ENCODE data around the gene P4HA3. TPM values are rescaled to one million over a fixed set of nuclear protein-coding genes. Genes with fewer than 3 reads are reported as not detected.

P4HA3 gene
- total and polyA plus RNA-seq, 4 donors = 0.07 to 0.59 (median 0.33) TPM

DNA sequence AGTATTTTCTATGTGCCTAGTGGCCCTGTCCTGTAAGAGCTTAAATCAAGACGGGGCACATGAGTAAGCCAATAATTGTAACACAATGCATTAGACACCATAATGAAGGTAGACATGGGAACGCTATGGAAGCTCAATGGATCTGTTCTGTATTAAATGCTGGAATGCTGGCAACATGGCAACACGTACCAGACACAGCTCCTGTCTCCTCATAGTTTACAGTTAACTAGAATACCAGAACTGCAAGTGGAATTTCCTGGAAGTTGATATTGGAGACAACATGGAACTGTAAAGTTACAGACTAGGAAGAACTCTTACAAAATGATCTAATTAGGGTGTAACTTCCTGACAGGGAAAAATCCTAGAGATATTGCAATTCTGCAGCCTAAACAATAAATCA lies 12.4 kb downstream of the P4HA3 start:
- no peak for DNase-seq (ENCODE audit: low spot score)
- Histone ChIP-seq H3K4me1 (ENCODE audit: control insufficient read depth in 4 of 4, insufficient read depth in 4 of 4, low read length in 3 of 4) (no peaks in the 10 kb centered on the region), H3K9me3 (ENCODE audit: control insufficient read depth in 4 of 4, low read length in 3 of 4) (no peaks in the 10 kb centered on the region), H3K4me3 (ENCODE audit: low read depth in 1 of 3, low read length in 3 of 3) (no peak overlapping the region), H3K27me3 (ENCODE audit: control insufficient read depth in 4 of 4, insufficient read depth in 4 of 4, low read length in 3 of 4) (peaks cover 0 to 4% (median 0%) of the 10 kb centered on the region in 4 donors), H3K36me3 (ENCODE audit: control insufficient read depth in 4 of 4, insufficient read depth in 3 of 4, low read depth in 1 of 4, low read length in 3 of 4) (no peaks in the 10 kb centered on the region), H3K27ac (ENCODE audit: low read depth in 1 of 2, low read length in 2 of 2) (no peak overlapping the region), H3K9ac (ENCODE audit: low read depth in 1 of 2, low read length in 2 of 2) (no peak overlapping the region)
- 84% methylated on average over 3 of the region's 3 CpGs for WGBS
- no peak for TF ChIP-seq FOXA1 (IDR thresholded peaks at IDR 0.05)
- TF ChIP-seq NR2F2 (IDR thresholded peaks at IDR 0.05) = no peak
- no peak for TF ChIP-seq GABPA (IDR thresholded peaks at IDR 0.05 in 1 of 2, conservative IDR thresholded peaks at IDR 0.05 in 1 of 2)
- no peak for TF ChIP-seq YY1 (IDR thresholded peaks at IDR 0.05)
- TF ChIP-seq SP1 (IDR thresholded peaks at IDR 0.05) = no peak
- no peak for TF ChIP-seq RXRA (IDR thresholded peaks at IDR 0.05)
- TF ChIP-seq HNF4G (IDR thresholded peaks at IDR 0.05) = no peak

DNA sequence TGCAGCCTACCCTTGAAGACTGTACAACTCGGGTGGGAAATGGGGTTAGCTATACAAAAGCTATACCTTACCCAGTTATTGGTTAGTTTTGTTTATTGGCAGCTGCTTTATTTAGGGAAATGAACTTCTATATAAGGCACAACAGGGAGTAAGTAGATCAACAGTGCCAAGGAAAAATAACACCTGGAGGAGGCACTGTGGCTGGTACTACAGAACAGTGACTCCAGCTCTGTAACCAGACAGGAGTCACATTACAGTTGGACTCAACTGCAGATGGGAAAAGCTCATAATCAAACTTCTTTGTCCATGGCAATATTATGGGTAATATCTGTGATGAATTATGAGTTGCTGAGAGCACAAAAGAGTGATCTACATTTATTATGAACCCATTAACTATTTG lies 14.0 kb downstream of the P4HA3 start:
- DNase-seq (ENCODE audit: low spot score) = no peak
- Histone ChIP-seq H3K27me3 (ENCODE audit: control insufficient read depth in 4 of 4, insufficient read depth in 4 of 4, low read length in 3 of 4) (peaks cover 0 to 4% (median 0%) of the 10 kb centered on the region in 4 donors), H3K4me1 (ENCODE audit: control insufficient read depth in 4 of 4, insufficient read depth in 4 of 4, low read length in 3 of 4) (no peaks in the 10 kb centered on the region), H3K27ac (ENCODE audit: low read depth in 1 of 2, low read length in 2 of 2) (no peak overlapping the region), H3K36me3 (ENCODE audit: control insufficient read depth in 4 of 4, insufficient read depth in 3 of 4, low read depth in 1 of 4, low read length in 3 of 4) (no peaks in the 10 kb centered on the region), H3K9me3 (ENCODE audit: control insufficient read depth in 4 of 4, low read length in 3 of 4) (no peaks in the 10 kb centered on the region), H3K9ac (ENCODE audit: low read depth in 1 of 2, low read length in 2 of 2) (no peak overlapping the region), H3K4me3 (ENCODE audit: low read depth in 1 of 3, low read length in 3 of 3) (no peak overlapping the region)
- TF ChIP-seq SP1 (IDR thresholded peaks at IDR 0.05) (no peak), YY1 (IDR thresholded peaks at IDR 0.05) (no peak), RAD21 (IDR thresholded peaks at IDR 0.05) (no peak), GABPA (IDR thresholded peaks at IDR 0.05 in 1 of 2, conservative IDR thresholded peaks at IDR 0.05 in 1 of 2) (no peak), FOXA1 (IDR thresholded peaks at IDR 0.05) (no peak), FOXA2 (IDR thresholded peaks at IDR 0.05) (no peak), TAF1 (conservative IDR thresholded peaks at IDR 0.05) (no peak), JUND (IDR thresholded peaks at IDR 0.05) (no peak), RXRA (IDR thresholded peaks at IDR 0.05) (no peak), NR2F2 (IDR thresholded peaks at IDR 0.05) (no peak)
- TF ChIP-seq, protein P1, sequence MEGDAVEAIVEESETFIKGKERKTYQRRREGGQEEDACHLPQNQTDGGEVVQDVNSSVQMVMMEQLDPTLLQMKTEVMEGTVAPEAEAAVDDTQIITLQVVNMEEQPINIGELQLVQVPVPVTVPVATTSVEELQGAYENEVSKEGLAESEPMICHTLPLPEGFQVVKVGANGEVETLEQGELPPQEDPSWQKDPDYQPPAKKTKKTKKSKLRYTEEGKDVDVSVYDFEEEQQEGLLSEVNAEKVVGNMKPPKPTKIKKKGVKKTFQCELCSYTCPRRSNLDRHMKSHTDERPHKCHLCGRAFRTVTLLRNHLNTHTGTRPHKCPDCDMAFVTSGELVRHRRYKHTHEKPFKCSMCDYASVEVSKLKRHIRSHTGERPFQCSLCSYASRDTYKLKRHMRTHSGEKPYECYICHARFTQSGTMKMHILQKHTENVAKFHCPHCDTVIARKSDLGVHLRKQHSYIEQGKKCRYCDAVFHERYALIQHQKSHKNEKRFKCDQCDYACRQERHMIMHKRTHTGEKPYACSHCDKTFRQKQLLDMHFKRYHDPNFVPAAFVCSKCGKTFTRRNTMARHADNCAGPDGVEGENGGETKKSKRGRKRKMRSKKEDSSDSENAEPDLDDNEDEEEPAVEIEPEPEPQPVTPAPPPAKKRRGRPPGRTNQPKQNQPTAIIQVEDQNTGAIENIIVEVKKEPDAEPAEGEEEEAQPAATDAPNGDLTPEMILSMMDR (IDR thresholded peaks at IDR 0.05; ENCODE audit: low read depth, low read length, missing input control) = no peak
- TF ChIP-seq, protein P2, sequence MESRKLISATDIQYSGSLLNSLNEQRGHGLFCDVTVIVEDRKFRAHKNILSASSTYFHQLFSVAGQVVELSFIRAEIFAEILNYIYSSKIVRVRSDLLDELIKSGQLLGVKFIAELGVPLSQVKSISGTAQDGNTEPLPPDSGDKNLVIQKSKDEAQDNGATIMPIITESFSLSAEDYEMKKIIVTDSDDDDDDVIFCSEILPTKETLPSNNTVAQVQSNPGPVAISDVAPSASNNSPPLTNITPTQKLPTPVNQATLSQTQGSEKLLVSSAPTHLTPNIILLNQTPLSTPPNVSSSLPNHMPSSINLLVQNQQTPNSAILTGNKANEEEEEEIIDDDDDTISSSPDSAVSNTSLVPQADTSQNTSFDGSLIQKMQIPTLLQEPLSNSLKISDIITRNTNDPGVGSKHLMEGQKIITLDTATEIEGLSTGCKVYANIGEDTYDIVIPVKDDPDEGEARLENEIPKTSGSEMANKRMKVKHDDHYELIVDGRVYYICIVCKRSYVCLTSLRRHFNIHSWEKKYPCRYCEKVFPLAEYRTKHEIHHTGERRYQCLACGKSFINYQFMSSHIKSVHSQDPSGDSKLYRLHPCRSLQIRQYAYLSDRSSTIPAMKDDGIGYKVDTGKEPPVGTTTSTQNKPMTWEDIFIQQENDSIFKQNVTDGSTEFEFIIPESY (IDR thresholded peaks at IDR 0.05) = no peak
- TF ChIP-seq, protein P3, sequence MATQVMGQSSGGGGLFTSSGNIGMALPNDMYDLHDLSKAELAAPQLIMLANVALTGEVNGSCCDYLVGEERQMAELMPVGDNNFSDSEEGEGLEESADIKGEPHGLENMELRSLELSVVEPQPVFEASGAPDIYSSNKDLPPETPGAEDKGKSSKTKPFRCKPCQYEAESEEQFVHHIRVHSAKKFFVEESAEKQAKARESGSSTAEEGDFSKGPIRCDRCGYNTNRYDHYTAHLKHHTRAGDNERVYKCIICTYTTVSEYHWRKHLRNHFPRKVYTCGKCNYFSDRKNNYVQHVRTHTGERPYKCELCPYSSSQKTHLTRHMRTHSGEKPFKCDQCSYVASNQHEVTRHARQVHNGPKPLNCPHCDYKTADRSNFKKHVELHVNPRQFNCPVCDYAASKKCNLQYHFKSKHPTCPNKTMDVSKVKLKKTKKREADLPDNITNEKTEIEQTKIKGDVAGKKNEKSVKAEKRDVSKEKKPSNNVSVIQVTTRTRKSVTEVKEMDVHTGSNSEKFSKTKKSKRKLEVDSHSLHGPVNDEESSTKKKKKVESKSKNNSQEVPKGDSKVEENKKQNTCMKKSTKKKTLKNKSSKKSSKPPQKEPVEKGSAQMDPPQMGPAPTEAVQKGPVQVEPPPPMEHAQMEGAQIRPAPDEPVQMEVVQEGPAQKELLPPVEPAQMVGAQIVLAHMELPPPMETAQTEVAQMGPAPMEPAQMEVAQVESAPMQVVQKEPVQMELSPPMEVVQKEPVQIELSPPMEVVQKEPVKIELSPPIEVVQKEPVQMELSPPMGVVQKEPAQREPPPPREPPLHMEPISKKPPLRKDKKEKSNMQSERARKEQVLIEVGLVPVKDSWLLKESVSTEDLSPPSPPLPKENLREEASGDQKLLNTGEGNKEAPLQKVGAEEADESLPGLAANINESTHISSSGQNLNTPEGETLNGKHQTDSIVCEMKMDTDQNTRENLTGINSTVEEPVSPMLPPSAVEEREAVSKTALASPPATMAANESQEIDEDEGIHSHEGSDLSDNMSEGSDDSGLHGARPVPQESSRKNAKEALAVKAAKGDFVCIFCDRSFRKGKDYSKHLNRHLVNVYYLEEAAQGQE (IDR thresholded peaks at IDR 0.05) = no peak
- 94% methylated on average over 1 of the region's 1 CpG for WGBS
